SHP77 treated with DMSO at 0.1 percent for 48 hours (cell line): ENCODE data around the gene ZMAT1.
"Not testable (repeated sequence)": the region's sequence is repeated elsewhere in the genome, so short reads cannot be mapped to it uniquely, and the experiment has no call there.

Experiments
- DNase-seq: peaks from one replicate; lab custom pipeline; 2025; lab: John Stamatoyannopoulos, UW

ZMAT1 gene

DNA sequence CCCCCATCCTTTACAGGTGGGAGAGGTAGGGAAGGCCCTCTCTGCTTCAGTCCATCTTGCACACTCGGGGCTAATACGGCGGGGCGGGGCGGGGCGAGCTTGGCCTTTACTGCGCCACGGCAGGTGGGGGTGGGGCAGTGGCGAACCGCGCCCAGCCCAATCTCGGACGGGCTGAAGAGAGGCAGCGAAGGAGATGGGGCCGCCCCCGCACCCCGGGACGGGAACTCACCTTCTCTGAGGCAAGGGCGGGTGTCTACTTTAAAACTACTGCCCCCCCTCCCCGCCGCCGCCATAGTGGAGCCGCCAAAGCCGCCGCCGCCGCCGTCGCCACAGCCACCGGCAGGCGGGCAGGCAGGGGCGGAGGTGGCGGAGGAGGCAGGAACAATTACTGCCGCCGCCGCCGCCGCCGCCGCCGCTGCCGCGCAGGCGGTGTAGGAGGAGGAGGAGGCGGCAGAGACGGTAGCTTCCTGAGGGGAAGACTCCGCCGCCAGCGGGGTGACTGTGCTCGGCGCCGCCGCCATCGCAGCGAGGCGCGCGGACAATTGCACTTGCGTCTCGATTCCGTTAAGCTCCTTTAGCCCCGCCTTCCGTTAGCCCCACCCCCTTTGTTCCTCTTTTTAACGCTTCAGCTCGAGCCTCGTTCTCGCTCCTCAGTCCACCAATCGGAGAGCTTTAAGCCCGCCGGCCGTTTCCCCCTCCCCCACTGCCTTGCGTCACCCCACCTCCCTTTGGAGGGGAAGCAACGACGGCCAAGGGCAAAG, at the start of gene ZMAT1:
Gene ZMAT1, minus strand, starts transcription at position 540 of the 761 bp plus-strand sequence. Its CDS starts 19 bp downstream, at position 521.
- DNase-seq, result peak; percentile 6

GRCh38 chrX:101977106-101977505, 45.3 kb upstream of the ZMAT1 start:
- DNase-seq, result no peak

- DNase-seq, result no peak
These were observed 41.2 kb upstream of the ZMAT1 start for GRCh38 chrX:101973066-101973465.

DNA sequence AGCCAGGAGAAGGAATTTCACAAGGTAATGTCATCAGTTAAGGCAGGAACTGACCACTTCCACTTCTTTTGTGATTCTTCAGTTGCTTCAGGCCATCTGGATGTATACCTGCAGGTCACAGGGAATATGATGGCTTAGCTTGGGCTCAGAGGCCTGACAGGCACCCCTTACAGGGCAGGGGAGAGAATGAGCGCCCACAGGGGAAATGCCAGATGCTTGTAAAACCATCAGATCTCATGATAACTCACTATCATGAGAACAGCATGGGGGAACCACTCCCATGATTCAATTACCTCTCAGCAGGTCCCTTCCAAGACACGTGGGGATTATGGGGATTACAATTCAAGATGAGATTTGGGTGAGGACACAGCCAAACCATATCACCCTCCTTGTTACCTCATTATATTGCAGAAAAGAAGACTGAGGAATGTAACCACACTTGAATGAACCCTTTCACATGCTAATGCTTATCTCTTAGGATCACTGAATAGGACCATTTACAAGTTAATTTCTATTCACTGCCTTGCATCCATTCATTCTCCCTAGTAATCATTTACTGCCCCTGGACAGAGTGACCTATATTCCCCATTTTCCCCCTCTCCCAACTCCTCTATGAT, 33.2 kb upstream of the ZMAT1 start:
- DNase-seq, result not testable (repeated sequence)

DNA sequence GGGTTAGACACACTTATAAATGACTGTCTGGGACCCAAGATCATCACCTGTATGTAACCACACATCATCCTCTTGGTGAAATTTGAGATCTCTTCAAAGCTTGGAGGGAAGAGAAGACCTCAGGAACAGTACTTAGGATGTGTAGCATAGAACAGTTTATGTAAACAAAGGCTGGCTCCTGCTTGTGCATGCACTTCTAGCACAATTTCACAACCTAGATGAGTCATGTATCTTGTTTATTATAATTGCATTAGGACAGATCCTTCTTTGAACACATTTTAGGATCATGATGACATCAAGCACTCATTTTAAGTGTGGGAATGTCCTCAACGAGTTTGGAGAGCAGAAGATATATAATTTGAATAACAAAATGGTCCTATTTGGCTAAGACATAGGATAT, 26.3 kb upstream of the ZMAT1 start:
- DNase-seq, result no peak

DNA sequence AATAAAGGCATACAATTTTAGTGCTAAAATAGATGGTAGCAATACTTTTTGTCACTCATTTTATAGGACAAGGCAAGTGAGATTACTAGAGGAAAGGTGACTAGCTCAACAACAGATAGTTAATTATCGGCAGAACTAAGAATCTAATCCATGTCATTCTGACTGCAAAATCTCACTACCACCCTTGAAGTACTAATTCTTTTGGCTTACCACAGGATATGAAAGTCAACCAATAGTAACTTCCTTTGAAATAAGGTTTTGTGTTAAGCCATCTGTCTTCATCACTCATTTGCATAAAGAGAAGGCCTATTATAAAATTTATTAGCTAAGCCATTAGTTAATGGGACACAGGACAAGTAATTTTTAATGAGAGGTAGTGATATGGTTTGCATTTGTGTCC, 25.3 kb upstream of the ZMAT1 start:
- no peak for DNase-seq

GRCh38 chrX:101956556-101956955, 24.7 kb upstream of the ZMAT1 start:
- no peak for DNase-seq

- DNase-seq, result no peak
These were observed 18.8 kb upstream of the ZMAT1 start for GRCh38 chrX:101950581-101950980.

DNA sequence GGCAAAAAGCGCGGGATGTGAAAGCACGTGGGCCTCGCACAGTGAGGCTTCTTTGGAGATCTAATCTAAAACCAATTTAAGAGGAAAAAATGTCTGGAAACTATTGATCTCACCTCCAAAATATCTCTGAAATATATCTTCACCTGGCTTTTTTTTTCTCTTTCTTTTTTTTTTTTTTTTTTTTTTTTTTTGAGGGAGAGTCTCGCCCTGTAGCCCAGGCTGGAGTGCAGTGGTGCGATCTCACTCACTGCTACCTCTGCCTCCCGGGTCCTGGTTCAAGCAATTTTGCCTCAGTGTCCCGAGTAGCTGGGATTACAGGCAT, 383 bp upstream of the ZMAT1 start:
- no peak for DNase-seq

DNA sequence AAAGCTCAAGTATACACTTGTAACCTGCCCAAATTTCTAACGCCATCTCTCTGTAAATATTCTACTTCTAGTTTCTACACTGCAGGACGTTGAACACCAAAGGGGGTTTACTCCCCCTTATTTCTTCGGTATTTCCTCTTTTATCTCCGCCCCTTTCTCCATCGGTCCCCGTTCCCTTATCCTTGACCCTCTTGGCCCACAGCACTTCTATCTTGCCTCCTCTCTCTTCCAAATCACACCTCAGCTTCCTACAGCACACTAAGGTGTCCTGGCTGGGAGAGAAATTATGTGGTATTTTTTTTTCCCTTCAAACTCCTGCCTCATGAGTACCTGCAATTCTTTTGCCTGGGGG, 715 bp downstream of the ZMAT1 start:
- no peak for DNase-seq

GRCh38 chrX:101925733-101926132, 6.1 kb downstream of the ZMAT1 start:
- DNase-seq, result no peak

DNA sequence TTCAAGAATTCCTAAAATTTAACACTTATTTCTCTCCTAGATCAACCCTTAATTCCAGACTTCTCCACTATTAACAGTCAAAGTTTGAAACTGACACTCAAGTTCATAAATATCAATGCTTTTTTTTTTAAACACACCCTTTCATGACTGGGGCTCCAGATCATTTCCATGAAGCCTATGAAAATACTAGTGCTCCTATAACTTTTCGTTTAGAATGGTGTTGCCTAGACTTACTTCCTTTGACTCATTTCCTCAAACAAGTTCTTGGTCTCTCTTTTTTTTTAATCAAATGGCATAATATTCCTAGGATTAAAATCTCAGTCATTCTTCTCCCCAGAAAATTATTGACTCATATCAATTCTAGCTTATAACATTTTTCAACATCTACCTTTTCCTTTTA, 13.1 kb downstream of the ZMAT1 start:
- no peak for DNase-seq

GRCh38 chrX:101906136-101906796, 25.6 kb downstream of the ZMAT1 start:
- no peak for DNase-seq

DNA sequence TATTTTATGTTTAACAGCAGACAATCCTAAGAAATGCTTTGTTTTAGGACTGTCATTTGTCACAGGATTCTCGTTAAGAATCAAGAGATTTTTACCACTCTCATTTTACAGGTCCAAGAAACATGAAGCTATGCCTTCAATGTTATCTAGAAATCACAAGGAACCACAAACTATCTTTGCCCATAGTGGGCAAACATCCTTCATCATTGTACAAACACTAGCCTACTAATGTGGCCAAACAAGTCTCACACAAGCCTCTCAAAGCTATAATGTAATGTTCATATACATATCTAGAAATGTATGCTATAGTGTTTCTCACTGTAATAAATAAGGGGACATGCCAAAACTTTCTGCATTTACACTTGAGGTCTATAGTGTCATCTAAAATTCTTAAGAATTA, 26.8 kb downstream of the ZMAT1 start:
- no peak for DNase-seq
